ENCODE results near the gene IRGC.

DNA sequence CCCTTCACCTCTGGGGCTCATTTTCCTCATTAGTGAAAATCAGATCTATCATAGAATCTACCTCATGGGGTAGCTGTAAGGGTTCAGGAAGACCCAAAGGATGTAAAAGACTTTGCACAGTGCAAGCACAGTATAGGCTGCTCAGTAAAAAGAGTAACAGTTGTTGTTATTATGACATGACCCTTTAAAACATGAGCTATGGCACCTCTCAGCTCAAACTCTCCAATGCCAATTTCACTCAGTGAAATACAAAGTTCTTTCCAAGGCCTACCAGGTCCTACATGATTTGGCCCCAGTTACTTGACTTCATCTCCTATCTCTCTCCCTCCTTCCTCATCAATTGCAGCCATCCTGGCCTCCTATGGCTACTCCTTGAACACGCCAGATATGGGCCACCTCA is 34.0 kb downstream of the IRGC start:
- no peak for TF ChIP-seq CTCF (IDR thresholded peaks at IDR 0.05)
- no peak for TF ChIP-seq POLR2A (IDR thresholded peaks at IDR 0.05)

Data from heart left ventricle (tissue), 13 donors.